ENCODE results near the gene ATP8B3.
A peak's percentile ranks its signal among the peaks of the same experiment; 100 is the strongest.
"Not testable (repeated sequence)": the region's sequence is repeated elsewhere in the genome, so short reads cannot be mapped to it uniquely, and the experiment has no call there.

ATP8B3 gene

DNA sequence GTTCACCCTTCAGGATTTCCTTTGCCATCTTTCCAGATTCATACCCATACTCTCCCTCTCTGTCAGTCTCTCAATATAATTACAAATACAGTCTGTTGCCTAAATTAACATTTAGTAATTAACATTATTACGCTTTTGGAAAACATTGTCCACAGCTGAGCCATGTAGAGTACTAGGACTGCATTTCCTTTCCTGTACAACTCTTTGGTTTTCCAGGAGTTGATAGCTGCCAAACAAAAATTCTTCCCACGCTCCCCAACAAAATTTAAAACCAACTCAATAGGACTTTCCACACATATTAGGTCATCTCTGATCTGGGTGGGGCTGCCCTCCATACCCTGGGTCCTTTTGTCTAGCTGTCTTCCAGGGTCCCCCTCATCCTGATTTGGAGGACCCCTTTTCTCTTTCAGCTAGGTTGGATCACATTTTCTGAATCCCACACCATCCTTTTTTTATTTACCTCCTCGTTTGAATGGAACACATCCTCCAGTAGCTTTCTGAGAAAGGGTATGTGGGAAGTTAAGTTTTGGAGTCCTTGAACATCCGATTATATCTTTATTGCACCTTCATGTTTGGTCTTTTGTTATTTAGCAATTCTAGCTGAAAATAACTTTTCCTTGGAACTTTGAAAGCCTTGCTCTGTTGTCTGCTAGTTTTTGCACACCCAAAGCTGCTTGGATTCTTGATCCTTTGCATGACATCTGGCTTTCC is 41.1 kb downstream of the ATP8B3 start:
- DNase-seq (ENCODE audit: low read depth in 1 of 2, low spot score in 1 of 2) = no peak

- no peak for DNase-seq (ENCODE audit: low read depth in 1 of 2, low spot score in 1 of 2)
Observed at GRCh38 chr19:1769645-1769985, 42.5 kb downstream of the ATP8B3 start.

GRCh38 chr19:1768918-1769644 is 43.0 kb downstream of the ATP8B3 start:
- DNase-seq (ENCODE audit: low read depth in 1 of 2, low spot score in 1 of 2) = no peak

GRCh38 chr19:1768248-1768647 is 43.8 kb downstream of the ATP8B3 start:
- DNase-seq (ENCODE audit: low read depth in 1 of 2, low spot score in 1 of 2) = no peak

DNA sequence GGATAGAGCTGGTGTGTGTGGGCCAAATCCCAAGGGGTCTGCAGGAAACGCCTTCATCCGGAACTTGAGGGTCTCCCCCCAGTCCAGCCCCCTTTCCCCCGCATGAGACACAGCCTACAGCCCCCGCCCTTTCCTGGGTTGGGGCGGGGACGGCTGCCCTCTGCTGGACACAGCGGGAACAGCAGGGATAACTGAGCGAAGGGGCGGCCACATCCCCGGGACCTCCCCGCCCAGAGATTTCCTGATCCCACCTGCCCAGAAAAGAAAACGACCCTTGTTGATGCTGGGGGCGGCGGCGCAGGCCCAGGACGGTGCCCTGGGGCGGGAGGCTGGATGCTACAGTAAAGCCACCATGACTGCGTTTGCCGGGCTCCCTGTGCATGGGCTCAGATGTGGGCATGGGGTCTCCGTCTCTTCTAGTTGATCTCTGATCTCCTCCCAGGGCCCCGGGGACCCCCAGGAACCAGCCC is 44.6 kb downstream of the ATP8B3 start:
- peak; percentile 38 to 39 for DNase-seq (ENCODE audit: low read depth in 1 of 2, low spot score in 1 of 2)

DNA sequence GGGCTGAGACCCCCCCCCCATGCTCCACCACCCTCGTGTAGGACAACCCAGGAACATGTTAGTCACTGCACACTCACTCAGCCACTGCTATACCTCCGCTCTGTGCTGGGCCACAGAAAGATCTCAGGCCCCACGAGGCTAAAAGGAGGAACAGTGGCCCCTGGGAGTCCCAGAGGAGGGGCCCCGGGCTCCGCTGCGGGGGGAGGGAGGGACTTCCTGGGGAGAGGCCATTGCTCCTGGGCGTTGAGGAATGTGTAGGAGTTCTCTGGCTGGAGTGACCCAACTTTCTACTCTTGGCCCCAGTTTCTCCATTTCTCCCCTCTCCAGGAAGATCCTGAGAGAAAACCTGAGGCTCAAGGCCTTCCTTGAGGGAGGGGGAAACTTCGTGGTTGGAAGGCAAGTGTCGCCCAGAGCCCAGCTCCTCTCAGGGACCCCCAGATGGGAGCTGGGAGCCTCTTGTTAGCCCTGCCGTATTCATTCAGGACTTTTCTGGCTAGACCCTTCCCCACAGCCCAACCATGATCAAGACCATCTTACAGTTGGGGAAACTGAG is 45.2 kb downstream of the ATP8B3 start:
- DNase-seq (ENCODE audit: low read depth in 1 of 2, low spot score in 1 of 2) = no peak

DNA sequence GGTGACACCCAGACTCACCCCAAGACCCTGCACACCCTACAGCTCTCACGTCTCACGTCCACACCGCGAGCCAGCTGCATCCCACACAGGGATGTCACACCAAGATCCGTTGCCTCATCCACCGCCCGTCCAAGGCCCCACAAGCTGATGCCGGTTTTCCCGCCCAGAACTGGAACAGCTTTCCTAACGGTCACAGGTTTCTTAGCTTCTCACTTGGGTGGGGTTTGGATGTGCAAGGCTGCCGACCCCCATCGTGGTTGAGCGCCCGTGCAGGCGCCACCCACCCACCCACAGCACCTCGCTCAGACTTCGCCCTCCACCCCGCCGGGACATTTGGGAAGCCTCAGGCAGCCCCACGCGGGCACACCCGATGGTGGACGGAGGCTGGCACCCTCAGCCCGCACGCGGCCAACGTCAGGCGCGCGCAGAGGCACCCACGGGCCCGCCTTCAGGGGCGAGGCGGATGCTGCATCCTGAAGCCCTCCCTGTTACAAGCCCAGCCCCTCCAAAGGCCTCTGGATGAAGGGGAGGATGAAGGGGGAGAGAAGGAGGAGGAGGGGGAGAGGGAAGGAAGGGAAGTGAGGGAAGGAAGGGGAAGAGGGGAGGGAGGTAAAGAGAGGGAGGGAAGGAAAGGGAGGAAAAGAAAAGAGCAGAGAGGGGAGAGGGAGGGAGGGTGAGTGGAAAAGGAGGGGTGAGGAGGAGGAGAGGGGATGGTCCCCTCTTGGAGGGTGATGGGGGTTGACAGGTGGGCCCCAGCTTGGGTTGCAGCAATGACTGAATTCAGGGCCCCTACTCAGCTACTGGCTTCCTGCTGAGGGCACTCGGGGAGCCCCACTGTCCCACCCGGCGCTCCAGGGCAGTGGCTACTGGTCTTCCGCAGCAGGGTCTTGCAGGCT is 45.9 kb downstream of the ATP8B3 start:
- no peak for DNase-seq (ENCODE audit: low read depth in 1 of 2, low spot score in 1 of 2)

GRCh38 chr19:1765232-1765903 is 46.7 kb downstream of the ATP8B3 start:
- no peak for DNase-seq (ENCODE audit: low read depth in 1 of 2, low spot score in 1 of 2)

GRCh38 chr19:1764729-1765128 is 47.3 kb downstream of the ATP8B3 start:
- DNase-seq (ENCODE audit: low read depth in 1 of 2, low spot score in 1 of 2) = no peak

- DNase-seq (ENCODE audit: low read depth in 1 of 2, low spot score in 1 of 2) = no peak
Observed at GRCh38 chr19:1763648-1764639, 48.1 kb downstream of the ATP8B3 start.

DNA sequence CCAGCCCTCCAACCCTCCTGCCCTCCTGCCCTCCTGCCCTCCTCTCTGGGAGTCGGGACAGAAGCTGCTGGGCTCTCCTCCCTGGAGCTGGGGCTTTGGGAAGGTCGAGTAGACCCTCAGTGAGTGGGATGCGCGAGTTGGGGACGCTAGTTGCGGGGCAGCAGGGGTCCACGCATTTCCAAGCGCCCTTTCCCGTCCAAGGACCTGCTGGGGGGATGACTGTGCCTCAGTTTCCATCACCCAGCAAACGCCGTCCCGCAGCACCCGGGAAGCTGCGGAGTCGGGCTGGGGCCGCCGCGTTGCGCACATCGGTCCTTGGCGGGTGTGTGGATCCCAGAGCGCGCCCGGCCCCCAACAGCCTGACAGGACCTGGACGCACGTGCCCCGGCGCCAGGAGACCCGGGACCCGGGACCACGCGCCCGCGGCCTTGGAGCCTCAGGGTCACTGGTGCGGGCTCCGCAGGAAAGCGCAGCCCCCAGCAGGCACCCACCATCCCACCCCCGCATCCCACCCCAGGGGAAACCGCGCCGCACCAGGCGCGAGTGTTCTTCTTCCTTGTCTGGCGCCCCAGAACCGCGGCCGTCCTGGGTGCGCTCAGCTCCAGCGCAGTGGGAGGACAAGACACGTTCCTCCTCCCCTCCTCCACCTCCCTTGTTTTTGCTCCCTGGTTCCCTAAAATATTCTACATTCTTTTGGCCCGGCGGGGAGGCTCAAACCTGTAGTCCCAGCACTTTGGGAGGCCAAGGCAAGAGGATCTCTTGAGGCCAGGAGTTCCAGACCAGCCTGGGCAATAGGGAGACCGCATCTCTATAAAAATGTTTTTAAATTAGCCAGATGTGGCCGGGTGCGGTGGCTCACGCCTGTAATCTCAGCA is 49.6 kb downstream of the ATP8B3 start:
- DNase-seq (ENCODE audit: low read depth in 1 of 2, low spot score in 1 of 2) = no peak

GRCh38 chr19:1761528-1762242 is 50.4 kb downstream of the ATP8B3 start:
- DNase-seq (ENCODE audit: low read depth in 1 of 2, low spot score in 1 of 2) = no peak

DNA sequence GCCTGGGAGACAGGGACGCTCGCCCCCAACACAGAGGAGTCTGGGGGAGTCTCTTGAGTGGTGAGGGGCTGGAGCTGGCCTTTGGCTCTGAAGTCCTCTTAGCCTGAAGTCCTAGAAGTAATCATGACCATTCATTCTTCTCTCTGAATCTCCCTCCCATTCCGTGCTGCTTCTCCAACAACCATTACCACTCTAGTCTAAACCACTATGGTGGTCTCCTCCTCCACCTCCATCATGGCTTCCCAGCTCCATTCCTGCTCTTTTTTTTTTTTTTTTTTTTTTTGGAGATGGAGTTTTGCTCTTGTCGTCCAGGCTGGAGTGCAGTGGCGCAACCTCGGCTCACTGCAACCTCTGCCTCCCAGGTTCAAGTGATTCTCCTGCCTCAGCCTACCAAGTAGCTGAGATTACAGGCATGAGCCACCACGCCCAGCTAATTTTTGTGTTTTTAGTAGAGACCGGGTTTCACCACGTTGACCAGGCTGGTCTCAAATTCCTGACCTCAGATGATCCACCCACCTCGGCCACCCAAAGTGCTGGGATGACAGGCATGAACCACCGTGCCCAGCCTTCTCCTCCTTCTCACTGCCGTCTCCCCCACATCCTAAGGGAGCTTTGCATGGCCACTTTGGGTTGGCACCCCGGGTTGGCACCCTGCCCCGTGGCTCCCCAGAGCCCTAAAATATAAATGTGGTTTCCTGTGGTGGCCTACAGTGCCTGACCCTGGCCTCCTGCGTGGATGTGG is 51.1 kb downstream of the ATP8B3 start:
- DNase-seq (ENCODE audit: low read depth in 1 of 2, low spot score in 1 of 2) = not testable (repeated sequence)

DNA sequence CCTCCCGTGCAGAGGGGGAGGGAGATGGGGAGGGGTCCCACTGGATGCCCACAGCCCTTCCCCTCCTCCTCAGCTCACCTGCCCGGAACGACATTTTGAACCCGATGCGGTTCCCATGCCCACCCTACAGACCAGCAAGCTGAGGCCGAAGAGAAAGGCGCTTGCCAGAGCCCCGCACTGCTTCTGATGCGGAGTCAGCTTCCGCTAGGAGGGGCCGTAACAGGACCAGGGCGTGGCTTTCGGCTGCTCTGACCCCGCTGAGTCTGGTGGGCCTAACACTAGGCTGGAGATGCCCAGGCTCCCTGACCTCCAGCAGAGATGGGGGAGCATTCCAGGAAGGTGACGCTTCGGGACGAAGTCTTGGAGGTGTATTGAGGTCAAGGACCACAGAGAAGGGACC is 52.1 kb downstream of the ATP8B3 start:
- no peak for DNase-seq (ENCODE audit: low read depth in 1 of 2, low spot score in 1 of 2)

GRCh38 chr19:1758959-1759903 is 52.8 kb downstream of the ATP8B3 start:
- no peak for DNase-seq (ENCODE audit: low read depth in 1 of 2, low spot score in 1 of 2)

- no peak for DNase-seq (ENCODE audit: low read depth in 1 of 2, low spot score in 1 of 2)
Observed at GRCh38 chr19:1758231-1758577, 53.9 kb downstream of the ATP8B3 start.

Data from activated T-helper 1 cell treated with anti-CD3 and anti-CD28 coated beads, Interleukin-2, amount 50 U/mL, for 16 hours (primary cell).